Endothelial cell of umbilical vein (primary cell): ENCODE measurements around the gene DPH7. TPM values are rescaled to one million over a fixed set of nuclear protein-coding genes. Genes with fewer than 3 reads are reported as not detected.

Experiments
- BruUV-seq: library from RNA; stranded (reverse); fragments of 400-500 nt; replicated peaks from 2 replicates; lab custom pipeline; 2021; lab: Mats Ljungman, UMichigan
- CTCF ChIA-PET: fragments of 300-600, 350-600 bp; sonication (Branson Sonifier 250); formaldehyde crosslinking; loops from one replicate; lab custom pipeline; 2021; ENCODE audit warnings: antibody characterized with exemption, inconsistent platforms; lab: Charles Lee
- POLR2A ChIA-PET: fragments of 300-600, 350-600 bp; sonication (Branson Sonifier 250); formaldehyde crosslinking; loops from one replicate; lab custom pipeline; 2021; ENCODE audit warnings: antibody characterized with exemption, inconsistent platforms; lab: Charles Lee
- DNase-seq: peaks from one replicate; pipeline ENCODE4 v3.0.0-alpha.2; 2011; ENCODE audit warnings: low read depth, low spot score
- FAIRE-seq: peaks from 2 replicates; lab custom pipeline; 2011; peaks lifted over from hg19 to GRCh38; lab: Jason Lieb, UNC
- H2AFZ ChIP-seq: 2 replicates; pipeline ENCODE4 v1.6.0; 2012; ENCODE audit warnings: low read depth, low read length, control low read depth, inconsistent platforms
- H3K27ac ChIP-seq: 2 replicates; pipeline ENCODE4 v1.5.1; 2011; ENCODE audit warnings: low read depth, mild to moderate bottlenecking, control low read depth, low read length, moderate library complexity; ENCODE audit not compliant: insufficient read depth
- H3K27me3 ChIP-seq, 2 experiments: 2 replicates each; pipeline versions ENCODE4 v1.6.0 to v1.6.1; 2011; ENCODE audit warnings: low read length in 2 of 2, mixed read lengths in 1 of 2; ENCODE audit not compliant: control insufficient read depth in 2 of 2, insufficient read depth in 2 of 2
- H3K36me3 ChIP-seq, 2 experiments: 2 replicates in 1 of 2; 3 replicates in 1 of 2; pipeline ENCODE4 v1.5.1; 2011; ENCODE audit warnings: low read length in 2 of 2, mild to moderate bottlenecking in 1 of 2, moderate library complexity in 1 of 2; ENCODE audit not compliant: control insufficient read depth in 2 of 2, insufficient read depth in 2 of 2; ENCODE audit errors: extremely low read depth in 1 of 2
- H3K4me1 ChIP-seq: 3 replicates; pipeline ENCODE4 v1.5.1; 2011; ENCODE audit warnings: mild to moderate bottlenecking, low read length; ENCODE audit not compliant: control insufficient read depth, insufficient read depth; ENCODE audit errors: extremely low read depth
- H3K4me2 ChIP-seq: 2 replicates; pipeline ENCODE4 v1.6.1; 2011; ENCODE audit warnings: low read length, control low read depth, mixed read lengths; ENCODE audit not compliant: insufficient read depth
- H3K4me3 ChIP-seq, 3 experiments: fragments of 200-600 bp in 1 of 3; sonication (generic), shearing (Covaris generic) in 1 of 3; replicated peaks in 1 of 3; 2 replicates each; pipeline ENCODE4 v1.5.1; 2011 to 2016; ENCODE audit warnings: control low read depth in 3 of 3, low read length in 3 of 3, mild to moderate bottlenecking in 2 of 3, inconsistent platforms in 1 of 3, low read depth in 1 of 3, moderate library complexity in 1 of 3; ENCODE audit not compliant: insufficient read depth in 1 of 3
- H3K79me2 ChIP-seq: 2 replicates; pipeline ENCODE4 v1.6.0; 2012; ENCODE audit warnings: low read length, inconsistent platforms; ENCODE audit not compliant: control insufficient read depth, insufficient read depth
- H3K9ac ChIP-seq: replicated peaks from 2 replicates; pipeline ENCODE3; 2011; ENCODE audit warnings: low read length, control low read depth; ENCODE audit not compliant: insufficient read depth; ENCODE audit errors: extremely low read depth
- H3K9me1 ChIP-seq: replicated peaks from 3 replicates; pipeline ENCODE4 v1.6.0; 2011; ENCODE audit warnings: mild to moderate bottlenecking, low read length; ENCODE audit not compliant: control insufficient read depth, insufficient read depth; ENCODE audit errors: extremely low read depth
- H3K9me3 ChIP-seq: replicated peaks from 2 replicates; pipeline ENCODE4 v1.5.1; 2012; ENCODE audit warnings: low read length, inconsistent platforms; ENCODE audit not compliant: control insufficient read depth, insufficient read depth
- H4K20me1 ChIP-seq: replicated peaks from 2 replicates; pipeline ENCODE3; 2011; ENCODE audit warnings: mild to moderate bottlenecking, low read length; ENCODE audit not compliant: control insufficient read depth, insufficient read depth; ENCODE audit errors: extremely low read depth
- MAX ChIP-seq: IDR thresholded peaks from 2 replicates; pipeline ENCODE4 v1.6.1; 2011; ENCODE audit not compliant: insufficient read depth, insufficient read length
- MYC ChIP-seq: IDR thresholded peaks from one replicate; pipeline ENCODE4 v1.6.1; 2011; ENCODE audit warnings: mild to moderate bottlenecking, low read depth, low read length
- POLR2AphosphoS5 ChIP-seq: IDR thresholded peaks from 2 replicates; pipeline ENCODE4 v1.6.1; 2012; ENCODE audit warnings: low read depth, mild to moderate bottlenecking, control low read depth, low read length, moderate library complexity; ENCODE audit not compliant: insufficient read depth
- dilution Hi-C: fragments of 300-500 bp; cut with MboI; formaldehyde crosslinking; loops from one replicate; pipeline ENCODE4 v1.15.0; 2019; ENCODE audit warnings: low sequenced_read_pairs; ENCODE audit not compliant: extremely low pct_ligation_motif_present
- intact Hi-C: fragments of 100-400 bp; cut with micrococcal nuclease; formaldehyde crosslinking; loops from one replicate; pipeline ENCODE4 v1.10.0; 2022
- polyA plus RNA-seq, 4 experiments: library from polyadenylated mRNA; depleted of rRNA in 3 of 4; stranded (reverse) in 3 of 4; unstranded in 1 of 4; fragments of >200 nt; gene quantifications; 2 replicates each; pipeline versions ENCODE4 v1.2.1 to v1.2.3, GENCODE V29; 2011 to 2012; ENCODE audit warnings: missing spikeins in 1 of 4
- total RNA-seq: library from RNA; stranded (reverse); gene quantifications from 2 replicates; pipeline ENCODE4 v1.2.3, GENCODE V29; 2021

The DPH7 gene
- total and polyA plus RNA-seq, 2 donors (not counting 3 experiments of a cell fraction or from before 2014, with no cell fraction given), result 41.8 to 43.2 TPM

GRCh38 chr9:137524981-137525317 is 53.8 kb downstream of the DPH7 start:
- dilution Hi-C loops, result no loop called here
- no peak overlapping the region for H3K4me2 ChIP-seq

GRCh38 chr9:137524161-137524980 is 54.4 kb downstream of the DPH7 start:
- no TSS peak for BruUV-seq
- ChIA-PET CTCF (interaction anchor here (0.8 to 2.6 kb wide), 5 partner anchors 8 to 238 kb away, joined by 3 to 10 read pairs (median 5); partner anchors contain the start of gene EXD3), POLR2A (no interaction called here)
- DNase-seq, result no peak
- Histone ChIP-seq H3K36me3 (no peaks in the 10 kb centered on the region), H3K4me3 (no peak overlapping the region), H3K9me3 (no peaks in the 10 kb centered on the region), H3K4me2 (no peak overlapping the region), H3K9ac (no peak overlapping the region), H3K9me1 (no peaks in the 10 kb centered on the region), H4K20me1 (no peaks in the 10 kb centered on the region), H3K27ac (no peak overlapping the region), H3K79me2 (no peaks in the 10 kb centered on the region), H3K4me1 (no peaks in the 10 kb centered on the region), H2AFZ (no peak overlapping the region), H3K27me3 (peaks cover 0 to 3% of the 10 kb centered on the region in 2 experiments)
- TF ChIP-seq MAX, result no peak
- TF ChIP-seq MYC, result no peak
- FAIRE-seq, result no peak
- intact Hi-C loops (loop anchor here (10.0 kb wide), 1 partner anchor 100 kb away; the partner anchor contains the start of genes EXD3 and NOXA1), dilution Hi-C loops (no loop called here)

More at GRCh38 chr9:137524981-137525317, 53.8 kb downstream of the DPH7 start:
- H3K79me2 ChIP-seq, result no peaks in the 10 kb centered on the region
- no peaks in the 10 kb centered on the region for H3K36me3 ChIP-seq
- POLR2A ChIA-PET, result no interaction called here
- no peaks in the 10 kb centered on the region for H3K4me1 ChIP-seq
- BruUV-seq, result no TSS peak
- H2AFZ ChIP-seq, result no peak overlapping the region
- DNase-seq, result no peak
- TF ChIP-seq MAX (no peak), POLR2AphosphoS5 (no peak)
- no peak overlapping the region for H3K27ac ChIP-seq
- peaks cover 0 to 3% of the 10 kb centered on the region in 2 experiments for H3K27me3 ChIP-seq
- no peak overlapping the region for H3K4me3 ChIP-seq
- intact Hi-C loops, result loop anchor here (10.0 kb wide), 1 partner anchor 100 kb away; the partner anchor contains the start of genes EXD3 and NOXA1
- CTCF ChIA-PET, result interaction anchor here (0.8 to 2.6 kb wide), 5 partner anchors 8 to 238 kb away, joined by 3 to 10 read pairs (median 5); partner anchors contain the start of gene EXD3
- no peaks in the 10 kb centered on the region for H3K9me1 ChIP-seq
- no peaks in the 10 kb centered on the region for H3K9me3 ChIP-seq
- no peaks in the 10 kb centered on the region for H4K20me1 ChIP-seq
- H3K9ac ChIP-seq, result no peak overlapping the region
- FAIRE-seq, result no peak
